Vagina (tissue), 2 donors: ENCODE results near the gene TBXA2R.

Experiments
- POLR2A ChIP-seq, 2 donors: fragments of 450-650 bp; IDR thresholded peaks; one replicate each; pipeline ENCODE4 v1.6.1; 2017; ENCODE audit warnings: antibody characterized with exemption in 2 of 2, mild to moderate bottlenecking in 2 of 2, moderate library complexity in 2 of 2
- POLR2AphosphoS5 ChIP-seq, 2 donors: sonication (generic); formaldehyde crosslinking; IDR thresholded peaks; one replicate each; pipeline ENCODE4 v1.9.0; 2017; ENCODE audit warnings: antibody characterized with exemption in 2 of 2, mild to moderate bottlenecking in 2 of 2, low read depth in 1 of 2; ENCODE audit not compliant: insufficient read depth in 1 of 2
- TF ChIP-seq, protein P1 (sequence below), 3 experiments: fragments of 450-650 bp in 2 of 3; fragments of 200-600 bp in 1 of 3; sonication (generic) in 1 of 3; IDR thresholded peaks; one replicate each; pipeline ENCODE4 v1.5.1; 2017 to 2019; ENCODE audit warnings: antibody characterized with exemption in 3 of 3, mild to moderate bottlenecking in 2 of 3, moderate library complexity in 2 of 3

DNA sequence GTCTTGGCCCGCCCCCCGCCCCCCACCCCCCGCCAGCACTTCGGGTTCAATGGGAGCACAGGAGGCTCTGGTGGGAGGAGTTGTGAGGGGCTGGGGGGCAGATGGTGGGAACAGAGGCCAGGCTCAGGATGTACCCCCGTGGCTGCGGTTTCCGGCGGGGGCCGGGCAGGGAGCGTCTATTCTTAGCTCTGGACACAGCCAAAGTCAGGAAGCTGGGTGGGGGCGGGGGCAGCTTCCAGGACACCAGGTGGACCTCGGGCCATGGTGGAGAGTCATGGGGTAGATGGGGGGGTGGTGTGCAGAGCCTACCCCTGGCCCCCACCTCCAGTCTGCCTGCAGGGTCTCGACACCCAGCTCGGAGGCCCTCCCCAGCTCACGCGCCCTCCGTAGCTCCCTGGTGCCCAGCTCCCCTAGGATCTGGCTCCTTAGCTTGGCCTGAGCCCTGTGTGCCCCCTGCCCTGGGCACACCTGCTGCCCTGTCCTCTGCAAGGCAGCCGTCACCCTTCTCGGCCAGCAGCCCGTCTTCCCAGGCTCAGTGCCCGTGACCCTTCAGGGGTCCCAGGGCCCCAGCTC, 2.2 kb upstream of the TBXA2R start:
- TF ChIP-seq, protein P1, sequence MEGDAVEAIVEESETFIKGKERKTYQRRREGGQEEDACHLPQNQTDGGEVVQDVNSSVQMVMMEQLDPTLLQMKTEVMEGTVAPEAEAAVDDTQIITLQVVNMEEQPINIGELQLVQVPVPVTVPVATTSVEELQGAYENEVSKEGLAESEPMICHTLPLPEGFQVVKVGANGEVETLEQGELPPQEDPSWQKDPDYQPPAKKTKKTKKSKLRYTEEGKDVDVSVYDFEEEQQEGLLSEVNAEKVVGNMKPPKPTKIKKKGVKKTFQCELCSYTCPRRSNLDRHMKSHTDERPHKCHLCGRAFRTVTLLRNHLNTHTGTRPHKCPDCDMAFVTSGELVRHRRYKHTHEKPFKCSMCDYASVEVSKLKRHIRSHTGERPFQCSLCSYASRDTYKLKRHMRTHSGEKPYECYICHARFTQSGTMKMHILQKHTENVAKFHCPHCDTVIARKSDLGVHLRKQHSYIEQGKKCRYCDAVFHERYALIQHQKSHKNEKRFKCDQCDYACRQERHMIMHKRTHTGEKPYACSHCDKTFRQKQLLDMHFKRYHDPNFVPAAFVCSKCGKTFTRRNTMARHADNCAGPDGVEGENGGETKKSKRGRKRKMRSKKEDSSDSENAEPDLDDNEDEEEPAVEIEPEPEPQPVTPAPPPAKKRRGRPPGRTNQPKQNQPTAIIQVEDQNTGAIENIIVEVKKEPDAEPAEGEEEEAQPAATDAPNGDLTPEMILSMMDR (IDR thresholded peaks at IDR 0.05) = no peak
- no peak for TF ChIP-seq POLR2AphosphoS5 (IDR thresholded peaks at IDR 0.05; ENCODE audit: insufficient read depth in 1 of 2, low read depth in 1 of 2)
- no peak for TF ChIP-seq POLR2A (IDR thresholded peaks at IDR 0.05)
